ENCODE results near the gene SH3PXD2B. TPM values are rescaled to one million over a fixed set of nuclear protein-coding genes. Genes with fewer than 3 reads are reported as not detected.

Gene SH3PXD2B
- total and polyA plus RNA-seq, 10 donors: 2.0 to 31.8 (median 9.9) TPM

- H3K4me3 ChIP-seq: no peak overlapping the region
- intact Hi-C loops (cut with DNase I; ENCODE audit: low total_unique reads): no loop called here
Observed at GRCh38 chr5:172322028-172322965, 132.0 kb downstream of the SH3PXD2B start.

GRCh38 chr5:172321593-172321992 lies 132.7 kb downstream of the SH3PXD2B start:
- Histone ChIP-seq H3K4me3 (no peak overlapping the region), H3K27me3 (replicated peaks in 1 of 7) (no peaks in the 10 kb centered on the region), H3K36me3 (no peaks in the 10 kb centered on the region), H3K4me1 (peaks cover 0 to 8% (median 0%) of the 10 kb centered on the region in 6 donors), H3K9me3 (no peaks in the 10 kb centered on the region), H3K27ac (no peak overlapping the region)
- TF ChIP-seq POLR2A (IDR thresholded peaks at IDR 0.05) (no peak), CTCF (IDR thresholded peaks at IDR 0.05 in 8 of 11, conservative IDR thresholded peaks at IDR 0.05 in 3 of 11) (no peak), POLR2AphosphoS5 (IDR thresholded peaks at IDR 0.05) (no peak)
- no peak for DNase-seq
- intact Hi-C loops (cut with DNase I; ENCODE audit: low total_unique reads): no loop called here

More at GRCh38 chr5:172322028-172322965, 132.0 kb downstream of the SH3PXD2B start:
- Histone ChIP-seq H3K36me3 (no peaks in the 10 kb centered on the region), H3K27ac (no peak overlapping the region), H3K9me3 (no peaks in the 10 kb centered on the region), H3K4me1 (peaks cover 0 to 8% (median 0%) of the 10 kb centered on the region in 6 donors), H3K27me3 (replicated peaks in 1 of 7) (no peaks in the 10 kb centered on the region)
- no peak for TF ChIP-seq POLR2A (IDR thresholded peaks at IDR 0.05)
- no peak for DNase-seq
- 69 to 76% (median 73%) methylated on average over 9 of the region's 9 CpGs for WGBS, 5 donors

GRCh38 chr5:172319708-172320441 lies 134.4 kb downstream of the SH3PXD2B start:
- Histone ChIP-seq H3K27me3 (replicated peaks in 1 of 7) (no peaks in the 10 kb centered on the region), H3K9me3 (no peaks in the 10 kb centered on the region), H3K27ac (no peak overlapping the region), H3K4me1 (peaks cover 0 to 8% (median 0%) of the 10 kb centered on the region in 6 donors), H3K36me3 (no peaks in the 10 kb centered on the region), H3K4me3 (no peak overlapping the region)
- intact Hi-C loops (cut with DNase I; ENCODE audit: low total_unique reads): no loop called here
- 78 to 89% (median 84%) methylated on average over 4 of the region's 4 CpGs for WGBS, 5 donors
- no peak for DNase-seq
- TF ChIP-seq POLR2A (IDR thresholded peaks at IDR 0.05) (no peak), POLR2AphosphoS5 (IDR thresholded peaks at IDR 0.05) (no peak), CTCF (IDR thresholded peaks at IDR 0.05 in 8 of 11, conservative IDR thresholded peaks at IDR 0.05 in 3 of 11) (no peak)

GRCh38 chr5:172315587-172316493 lies 138.5 kb downstream of the SH3PXD2B start:
- H3K4me3 ChIP-seq: no peak overlapping the region
- no peak for DNase-seq
- no peak for TF ChIP-seq POLR2A (IDR thresholded peaks at IDR 0.05)
- no peak for TF ChIP-seq CTCF (IDR thresholded peaks at IDR 0.05 in 8 of 11, conservative IDR thresholded peaks at IDR 0.05 in 3 of 11)
- TF ChIP-seq POLR2AphosphoS5 (IDR thresholded peaks at IDR 0.05): no peak
- H3K36me3 ChIP-seq: no peaks in the 10 kb centered on the region
- H3K9me3 ChIP-seq: no peaks in the 10 kb centered on the region
- H3K27me3 ChIP-seq (replicated peaks in 1 of 7): no peaks in the 10 kb centered on the region
- intact Hi-C loops (cut with DNase I; ENCODE audit: low total_unique reads): no loop called here
- no peaks in the 10 kb centered on the region for H3K4me1 ChIP-seq
- 81 to 95% (median 86%) methylated on average over 11 of the region's 11 CpGs for WGBS, 5 donors
- H3K27ac ChIP-seq: no peak overlapping the region
